OCI-LY7 (cell line): Measurements from ENCODE around the gene POU2F3. TPM values are rescaled to one million over a fixed set of nuclear protein-coding genes. Genes with fewer than 3 reads are reported as not detected.

Experiments used
- BruUV-seq: library from RNA; stranded (reverse); fragments of 400-500 nt; replicated peaks from 2 replicates; lab custom pipeline; 2021; lab: Mats Ljungman, UMichigan
- CTCF ChIA-PET: fragments of 300-600 bp; sonication (Branson Sonifier 250); formaldehyde crosslinking; loops from one replicate; lab custom pipeline; 2022; ENCODE audit warnings: antibody characterized with exemption; ENCODE audit not compliant: unreplicated experiment; lab: Charles Lee
- POLR2A ChIA-PET: fragments of 300-600 bp; sonication (Branson Sonifier 250); formaldehyde crosslinking; loops from one replicate; lab custom pipeline; 2022; ENCODE audit warnings: antibody characterized with exemption; lab: Charles Lee
- DNase-seq: peaks from one replicate; pipeline ENCODE4 v3.0.0-alpha.2; 2015; ENCODE audit warnings: low spot score
- H2AFZ ChIP-seq: fragments of 200-600 bp; sonication (generic), shearing (Covaris generic); 2 replicates; pipeline ENCODE4 v1.6.1; 2014; ENCODE audit warnings: mild to moderate bottlenecking, antibody characterized with exemption, low read length, moderate library complexity
- H3K27ac ChIP-seq: fragments of 200-600 bp; sonication (generic); 2 replicates; pipeline ENCODE4 v1.5.1; 2014; ENCODE audit warnings: mixed run types, low read depth, mild to moderate bottlenecking, moderate library complexity, low read length, inconsistent platforms; ENCODE audit not compliant: poor library complexity, severe bottlenecking
- H3K36me3 ChIP-seq: fragments of 200-600 bp; sonication (generic); 2 replicates; pipeline ENCODE4 v1.6.1; 2014; ENCODE audit warnings: mild to moderate bottlenecking, antibody characterized with exemption, low read length, moderate library complexity, mixed read lengths; ENCODE audit not compliant: insufficient read depth
- H3K4me1 ChIP-seq: fragments of 200-600 bp; sonication (generic); 2 replicates; pipeline ENCODE4 v1.5.1; 2014; ENCODE audit warnings: mild to moderate bottlenecking, low read length; ENCODE audit not compliant: insufficient read depth, poor library complexity, severe bottlenecking
- H3K4me2 ChIP-seq: fragments of 200-600 bp; sonication (generic); 2 replicates; pipeline ENCODE4 v1.6.1; 2014; ENCODE audit warnings: mild to moderate bottlenecking, low read length
- H3K4me3 ChIP-seq: fragments of 200-600 bp; sonication (generic); 2 replicates; pipeline ENCODE4 v1.5.1; 2014; ENCODE audit warnings: mild to moderate bottlenecking, low read depth, low read length; ENCODE audit not compliant: poor library complexity, severe bottlenecking
- H3K79me2 ChIP-seq: fragments of 200-600 bp; sonication (generic); 2 replicates; pipeline ENCODE4 v1.6.1; 2016; ENCODE audit warnings: low read depth, mild to moderate bottlenecking, low read length, moderate library complexity, mixed read lengths; ENCODE audit not compliant: insufficient read depth
- H3K9me2 ChIP-seq: fragments of 200-600 bp; sonication (generic); 2 replicates; pipeline ENCODE4 v1.6.1; 2016; ENCODE audit warnings: mild to moderate bottlenecking, low read length, mixed read lengths; ENCODE audit not compliant: insufficient read depth
- H3K9me3 ChIP-seq: fragments of 200-600 bp; sonication (generic); 2 replicates; pipeline ENCODE4 v1.6.1; 2014; ENCODE audit warnings: mild to moderate bottlenecking, mixed run types, low read length, mixed read lengths
- H4K20me1 ChIP-seq: fragments of 200-600 bp; sonication (generic); 2 replicates; pipeline ENCODE4 v1.6.1; 2014; ENCODE audit warnings: mild to moderate bottlenecking, antibody characterized with exemption, low read length, moderate library complexity, mixed read lengths; ENCODE audit not compliant: insufficient read depth
- EZH2phosphoT487 ChIP-seq: fragments of 200-600 bp; sonication (generic); IDR thresholded peaks from 2 replicates; pipeline ENCODE4 v1.6.1; 2018; ENCODE audit warnings: low read depth, borderline replicate concordance, mild to moderate bottlenecking, mixed run types, antibody characterized with exemption, low read length, moderate library complexity, mixed read lengths
- intact Hi-C: fragments of 100-400 bp; cut with micrococcal nuclease; formaldehyde crosslinking; loops from one replicate; pipeline ENCODE4 v1.10.0; 2022; ENCODE audit not compliant: unreplicated experiment
- total RNA-seq, 2 experiments: library from RNA; depleted of rRNA in 1 of 2; stranded (reverse); fragments of >200 nt in 1 of 2; shearing (Covaris generic) in 1 of 2; gene quantifications; 2 replicates each; pipeline ENCODE4 v1.2.3, GENCODE V29; 2014 to 2022
- TF ChIP-seq, protein P1 (sequence below): fragments of 200-600 bp; sonication (generic); conservative IDR thresholded peaks from 2 replicates; pipeline ENCODE4 v1.5.1; 2014; ENCODE audit warnings: mild to moderate bottlenecking, antibody characterized with exemption, low read length, moderate library complexity, mixed read lengths

The POU2F3 gene
- total RNA-seq, 2 experiments from 2014 or later: 0.16 TPM; not detected in 1

DNA sequence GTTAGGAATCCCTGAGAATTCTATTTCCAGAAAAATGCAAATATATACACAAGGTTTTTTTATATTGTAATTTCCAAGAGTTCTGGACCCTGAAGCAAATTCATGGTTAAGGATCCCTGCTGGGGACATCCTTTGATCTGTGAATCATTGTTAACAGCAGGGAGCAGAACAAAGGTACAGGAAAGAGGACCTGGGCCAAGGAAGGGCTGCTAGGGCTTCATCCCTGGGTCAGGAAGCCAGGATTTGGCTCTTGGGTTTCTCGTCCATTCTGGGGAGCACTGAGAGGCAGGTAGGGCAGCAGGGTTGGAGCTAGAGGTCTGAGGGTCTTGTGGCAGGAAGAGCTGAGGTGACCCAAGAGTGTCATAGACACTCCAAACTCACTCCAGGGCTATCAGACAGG is 39.3 kb upstream of the POU2F3 start:
- no TSS peak for BruUV-seq
- no peaks in the 10 kb centered on the region for H3K36me3 ChIP-seq
- no peaks in the 10 kb centered on the region for H3K79me2 ChIP-seq
- H3K4me1 ChIP-seq: no peaks in the 10 kb centered on the region
- DNase-seq: no peak
- no peaks in the 10 kb centered on the region for H4K20me1 ChIP-seq
- no peak overlapping the region for H2AFZ ChIP-seq
- no peaks in the 10 kb centered on the region for H3K9me2 ChIP-seq
- H3K4me3 ChIP-seq: no peak overlapping the region
- H3K9me3 ChIP-seq: no peaks in the 10 kb centered on the region
- TF ChIP-seq EZH2phosphoT487: no peak
- TF ChIP-seq, protein P1, sequence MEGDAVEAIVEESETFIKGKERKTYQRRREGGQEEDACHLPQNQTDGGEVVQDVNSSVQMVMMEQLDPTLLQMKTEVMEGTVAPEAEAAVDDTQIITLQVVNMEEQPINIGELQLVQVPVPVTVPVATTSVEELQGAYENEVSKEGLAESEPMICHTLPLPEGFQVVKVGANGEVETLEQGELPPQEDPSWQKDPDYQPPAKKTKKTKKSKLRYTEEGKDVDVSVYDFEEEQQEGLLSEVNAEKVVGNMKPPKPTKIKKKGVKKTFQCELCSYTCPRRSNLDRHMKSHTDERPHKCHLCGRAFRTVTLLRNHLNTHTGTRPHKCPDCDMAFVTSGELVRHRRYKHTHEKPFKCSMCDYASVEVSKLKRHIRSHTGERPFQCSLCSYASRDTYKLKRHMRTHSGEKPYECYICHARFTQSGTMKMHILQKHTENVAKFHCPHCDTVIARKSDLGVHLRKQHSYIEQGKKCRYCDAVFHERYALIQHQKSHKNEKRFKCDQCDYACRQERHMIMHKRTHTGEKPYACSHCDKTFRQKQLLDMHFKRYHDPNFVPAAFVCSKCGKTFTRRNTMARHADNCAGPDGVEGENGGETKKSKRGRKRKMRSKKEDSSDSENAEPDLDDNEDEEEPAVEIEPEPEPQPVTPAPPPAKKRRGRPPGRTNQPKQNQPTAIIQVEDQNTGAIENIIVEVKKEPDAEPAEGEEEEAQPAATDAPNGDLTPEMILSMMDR: no peak
- H3K4me2 ChIP-seq: no peak overlapping the region
- POLR2A ChIA-PET: no interaction called here
- no peak overlapping the region for H3K27ac ChIP-seq
- CTCF ChIA-PET: no interaction called here
- intact Hi-C loops: no loop called here

GRCh38 chr11:120201653-120202052 is 38.3 kb upstream of the POU2F3 start:
- POLR2A ChIA-PET: no interaction called here
- CTCF ChIA-PET: no interaction called here
- Histone ChIP-seq H3K79me2 (no peaks in the 10 kb centered on the region), H3K9me3 (no peaks in the 10 kb centered on the region), H3K4me1 (no peaks in the 10 kb centered on the region), H4K20me1 (no peaks in the 10 kb centered on the region), H2AFZ (no peak overlapping the region), H3K27ac (no peak overlapping the region), H3K4me2 (no peak overlapping the region), H3K9me2 (no peaks in the 10 kb centered on the region), H3K4me3 (no peak overlapping the region), H3K36me3 (no peaks in the 10 kb centered on the region)
- DNase-seq: no peak
- intact Hi-C loops: no loop called here
- no peak for TF ChIP-seq EZH2phosphoT487
- TF ChIP-seq, protein P1: no peak
- BruUV-seq: no TSS peak

DNA sequence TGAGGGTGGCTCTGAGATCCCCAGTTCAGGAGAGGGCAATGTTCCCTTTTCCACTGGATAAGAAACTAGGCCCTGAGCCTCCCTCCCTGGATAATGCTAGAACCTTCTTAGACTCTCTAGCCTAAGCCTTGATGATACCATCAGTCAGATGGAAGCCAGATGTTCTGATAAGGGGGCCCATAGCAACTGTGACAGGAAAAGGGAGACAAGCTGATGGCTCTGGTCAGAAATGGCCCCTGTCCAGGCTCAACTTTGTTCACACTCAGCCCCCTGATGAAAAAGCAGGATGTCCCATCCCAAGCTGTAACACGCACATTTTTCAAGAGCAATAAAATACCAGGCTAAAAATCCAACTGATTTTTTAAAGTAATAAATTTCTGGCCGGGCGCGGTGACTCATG is 36.3 kb upstream of the POU2F3 start:
- intact Hi-C loops: no loop called here
- Histone ChIP-seq H3K4me3 (no peak overlapping the region), H3K4me2 (no peak overlapping the region), H3K9me2 (no peaks in the 10 kb centered on the region), H3K27ac (no peak overlapping the region), H2AFZ (no peak overlapping the region), H3K36me3 (no peaks in the 10 kb centered on the region), H3K4me1 (no peaks in the 10 kb centered on the region), H4K20me1 (no peaks in the 10 kb centered on the region), H3K79me2 (no peaks in the 10 kb centered on the region), H3K9me3 (no peaks in the 10 kb centered on the region)
- ChIA-PET POLR2A (no interaction called here), CTCF (no interaction called here)
- no peak for TF ChIP-seq EZH2phosphoT487
- TF ChIP-seq, protein P1: no peak
- no peak for DNase-seq
- BruUV-seq: no TSS peak
